HG02840 (cell line): ENCODE measurements around the gene PDS5A.
"Not testable (repeated sequence)": the region's sequence is repeated elsewhere in the genome, so short reads cannot be mapped to it uniquely, and the experiment has no call there.

Experiments
- ATAC-seq: cut with Tn5 transposase; IDR thresholded peaks from one replicate; pipeline ENCODE4 v1.9.1; 2021; ENCODE audit warnings: mild to moderate bottlenecking, moderate library complexity, moderate number of reproducible peaks; ENCODE audit not compliant: unreplicated experiment, low FRiP score

Gene PDS5A

GRCh38 chr4:39841894-39842293 lies 135.8 kb downstream of the PDS5A start:
- ATAC-seq, result no peak

GRCh38 chr4:39840516-39840915 lies 137.2 kb downstream of the PDS5A start:
- ATAC-seq, result not testable (repeated sequence)

- ATAC-seq, result no peak
Measured at GRCh38 chr4:39840027-39840426, 137.7 kb downstream of the PDS5A start.

GRCh38 chr4:39838431-39838830 lies 139.3 kb downstream of the PDS5A start:
- not testable (repeated sequence) for ATAC-seq

GRCh38 chr4:39834269-39834668 lies 143.4 kb downstream of the PDS5A start:
- ATAC-seq, result no peak

GRCh38 chr4:39825741-39826231 lies 151.9 kb downstream of the PDS5A start:
- no peak for ATAC-seq

GRCh38 chr4:39825090-39825489 lies 152.6 kb downstream of the PDS5A start:
- ATAC-seq, result no peak

GRCh38 chr4:39823191-39823590 lies 154.5 kb downstream of the PDS5A start:
- no peak for ATAC-seq

GRCh38 chr4:39822662-39823061 lies 155.0 kb downstream of the PDS5A start:
- ATAC-seq, result no peak

GRCh38 chr4:39821951-39822350 lies 155.8 kb downstream of the PDS5A start:
- no peak for ATAC-seq

GRCh38 chr4:39820186-39820585 lies 157.5 kb downstream of the PDS5A start:
- ATAC-seq, result no peak

GRCh38 chr4:39818646-39819045 lies 159.1 kb downstream of the PDS5A start:
- no peak for ATAC-seq

- ATAC-seq, result no peak
Measured at GRCh38 chr4:39814403-39815185, 163.1 kb downstream of the PDS5A start.

GRCh38 chr4:39813761-39814160 lies 163.9 kb downstream of the PDS5A start:
- ATAC-seq, result not testable (repeated sequence)

- not testable (repeated sequence) for ATAC-seq
Measured at GRCh38 chr4:39813033-39813432, 164.7 kb downstream of the PDS5A start.

GRCh38 chr4:39812500-39812899 lies 165.2 kb downstream of the PDS5A start:
- ATAC-seq, result no peak

GRCh38 chr4:39808231-39808749 lies 169.4 kb downstream of the PDS5A start:
- no peak for ATAC-seq

GRCh38 chr4:39802005-39802404 lies 175.7 kb downstream of the PDS5A start:
- ATAC-seq, result no peak

GRCh38 chr4:39792976-39793375 lies 184.7 kb downstream of the PDS5A start:
- ATAC-seq, result not testable (repeated sequence)

GRCh38 chr4:39792529-39792928 lies 185.2 kb downstream of the PDS5A start:
- ATAC-seq, result no peak

GRCh38 chr4:39792128-39792527 lies 185.6 kb downstream of the PDS5A start:
- no peak for ATAC-seq

- no peak for ATAC-seq
Measured at GRCh38 chr4:39786838-39787237, 190.9 kb downstream of the PDS5A start.
